ENCODE data around the gene RAB6B.

Gene RAB6B

DNA sequence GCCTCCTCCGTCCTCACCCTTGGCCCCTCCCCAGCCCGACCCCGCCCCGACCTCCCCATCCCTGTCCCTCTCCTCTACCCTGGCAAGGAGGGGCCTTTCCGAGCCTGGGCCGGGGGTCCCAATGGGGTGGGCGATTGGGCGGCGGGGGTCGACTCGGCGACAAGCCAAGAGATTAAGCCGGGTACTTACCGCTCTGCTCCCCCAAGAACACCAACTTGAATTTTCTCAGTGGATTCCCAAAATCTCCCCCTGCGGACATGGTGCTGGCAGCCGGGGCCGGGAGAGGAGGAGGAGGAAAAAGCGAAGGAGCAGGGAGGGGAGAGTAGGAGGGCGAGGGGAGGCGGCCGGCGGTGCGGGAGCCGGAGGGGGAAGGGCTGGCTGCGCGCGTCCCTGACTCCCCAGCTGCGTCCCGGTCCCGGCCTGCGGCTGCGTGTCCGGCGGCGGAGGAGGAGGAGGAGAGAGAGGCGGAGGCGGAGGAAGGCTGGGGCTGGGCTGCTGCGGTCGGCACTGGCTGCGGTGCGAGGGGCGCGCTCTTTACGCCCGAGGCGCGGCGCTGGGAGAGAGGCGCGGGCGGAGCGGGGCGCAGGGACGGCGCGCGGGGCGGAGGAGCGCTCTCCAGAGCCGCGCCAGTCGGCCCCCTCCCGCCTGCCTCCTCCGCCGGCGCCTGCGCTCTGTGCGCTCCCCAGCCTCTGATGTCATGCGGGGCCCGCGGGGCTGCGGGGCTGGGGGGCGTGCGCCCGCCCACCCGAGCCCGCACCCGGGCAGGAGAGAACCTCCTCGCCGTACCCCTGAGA, at the start of gene RAB6B:
RAB6B (minus strand) TSS at position 675 of the 794 bp plus-strand sequence; CDS start at position 259, 416 bp downstream.
- DNase-seq (ENCODE audit: low read depth in 3 of 3) = no peak

DNA sequence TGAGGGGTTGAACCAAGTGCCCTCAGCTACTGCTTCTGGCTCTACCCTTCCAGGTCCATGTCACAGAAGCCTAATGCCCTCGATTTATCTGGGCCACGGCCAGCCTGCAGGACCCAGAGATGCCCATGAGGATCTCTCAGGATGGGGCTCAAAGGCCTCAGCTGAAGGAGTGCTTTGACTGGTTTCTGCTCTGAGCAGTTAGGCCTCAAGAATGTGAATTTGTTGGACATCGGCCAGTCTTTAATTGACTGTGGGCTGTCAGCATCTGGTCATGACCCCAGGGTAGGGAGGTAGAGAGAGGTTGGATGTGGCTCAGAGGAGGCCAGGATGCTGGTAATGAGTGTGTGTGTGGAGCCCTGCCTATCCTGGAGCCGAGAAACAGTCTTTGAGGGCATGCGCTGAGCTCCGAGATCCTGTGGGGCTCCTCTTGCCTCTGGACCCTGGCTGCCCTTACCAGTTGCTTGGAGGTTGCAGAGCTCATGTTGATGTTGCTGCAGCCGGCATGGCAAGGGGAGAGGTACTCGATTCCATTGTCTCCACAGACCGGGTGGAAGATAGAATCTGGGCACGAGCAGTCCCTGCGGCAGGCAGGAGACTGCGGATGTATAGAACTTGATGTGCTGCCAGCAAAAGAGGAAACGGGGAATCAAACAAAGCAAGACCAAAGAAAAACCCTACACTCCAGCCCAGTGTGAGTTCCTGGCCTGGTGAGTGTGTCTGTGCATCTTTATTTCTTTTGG, 49.1 kb upstream of the RAB6B start:
- no peak for DNase-seq (ENCODE audit: low read depth in 3 of 3)

DNA sequence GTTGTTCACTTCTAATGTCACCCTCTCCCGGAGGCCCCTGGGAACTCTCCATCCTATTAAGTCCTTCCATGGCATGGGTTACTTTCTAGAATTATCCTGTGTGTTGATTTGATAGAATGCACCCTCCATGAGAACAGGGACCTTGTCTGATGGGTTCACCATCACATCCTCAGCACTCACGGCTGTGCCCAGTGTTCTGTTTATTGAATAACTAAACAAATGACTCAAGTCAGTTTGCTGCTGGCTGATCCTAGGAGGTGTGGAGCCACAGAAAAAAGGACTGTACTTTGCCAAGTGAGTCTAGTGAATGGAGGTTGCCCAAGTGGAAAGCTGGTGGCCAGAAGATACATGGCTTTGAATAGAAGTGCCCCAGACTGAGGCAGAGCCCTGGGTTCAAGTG, 48.5 kb upstream of the RAB6B start:
- no peak for DNase-seq (ENCODE audit: low read depth in 3 of 3)

DNA sequence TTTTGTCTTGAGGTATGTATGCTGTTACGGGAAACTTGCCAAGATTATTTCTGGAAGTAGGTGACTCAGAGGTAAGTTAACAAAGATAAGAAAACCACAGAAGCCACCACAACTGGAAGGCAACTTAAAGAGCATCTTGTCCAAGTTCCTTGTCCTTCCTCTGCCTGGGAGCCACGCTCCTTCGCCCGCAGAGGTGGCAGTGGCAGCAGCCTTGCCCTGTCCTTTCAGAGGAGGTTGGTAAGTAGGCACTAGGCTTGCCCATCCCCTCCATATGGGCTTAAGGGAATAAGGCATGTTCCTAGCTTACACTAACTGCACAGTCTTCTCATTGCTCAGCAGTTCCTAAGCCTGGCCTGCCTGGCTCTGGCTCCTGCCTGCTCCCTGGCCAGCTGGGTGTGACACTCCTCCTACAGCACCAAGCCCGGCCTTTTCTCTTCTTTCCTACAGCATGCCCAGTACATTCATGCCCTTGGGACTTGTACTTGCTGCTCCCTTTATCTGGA, 48.0 kb upstream of the RAB6B start:
- no peak for DNase-seq (ENCODE audit: low read depth in 3 of 3)

DNA sequence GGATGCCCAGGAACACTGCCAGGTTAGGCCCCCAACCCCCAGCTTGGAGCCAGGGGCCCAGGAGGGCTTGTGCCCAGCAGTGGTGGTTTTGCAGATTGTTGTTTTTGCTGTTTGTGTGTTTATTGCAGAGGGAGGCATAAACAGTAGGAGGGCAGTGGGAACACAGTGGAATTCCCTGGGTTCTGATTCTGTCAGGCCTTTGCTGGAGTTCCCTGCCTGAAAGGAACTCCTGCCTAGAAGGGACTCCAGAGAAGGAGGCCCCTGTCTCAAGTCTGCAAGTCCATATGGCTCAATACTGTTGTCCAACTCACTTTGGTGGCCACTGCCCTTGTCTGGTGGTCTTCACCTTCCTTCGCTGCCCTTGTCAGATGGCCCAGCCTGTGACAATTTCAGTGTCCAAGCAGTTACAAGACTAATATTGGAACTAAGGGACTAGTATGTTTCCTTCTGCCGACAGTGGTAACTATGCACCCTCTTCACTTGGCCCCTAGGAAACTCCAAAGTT, 47.4 kb upstream of the RAB6B start:
- no peak for DNase-seq (ENCODE audit: low read depth in 3 of 3)

DNA sequence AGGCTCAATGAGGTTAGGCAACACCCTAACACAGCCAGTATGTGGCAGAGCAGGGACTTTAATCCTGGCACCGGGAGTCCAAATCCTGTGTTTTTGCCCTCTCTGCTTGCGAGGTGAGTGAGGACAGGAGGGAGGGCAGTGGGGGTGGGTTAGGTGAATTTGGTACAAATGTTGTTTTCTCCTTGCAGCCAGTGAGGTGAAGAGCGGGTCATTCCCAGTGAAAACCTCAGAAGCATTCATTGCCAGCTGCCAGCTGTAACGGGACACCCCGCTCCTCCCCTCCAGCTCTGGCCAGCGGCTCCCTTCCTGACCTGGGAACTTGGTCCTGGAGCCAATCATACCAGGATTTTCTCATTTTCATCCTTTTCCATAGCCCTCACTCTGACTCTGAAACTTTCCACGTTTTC, 45.7 kb upstream of the RAB6B start:
- no peak for DNase-seq (ENCODE audit: low read depth in 3 of 3)

DNA sequence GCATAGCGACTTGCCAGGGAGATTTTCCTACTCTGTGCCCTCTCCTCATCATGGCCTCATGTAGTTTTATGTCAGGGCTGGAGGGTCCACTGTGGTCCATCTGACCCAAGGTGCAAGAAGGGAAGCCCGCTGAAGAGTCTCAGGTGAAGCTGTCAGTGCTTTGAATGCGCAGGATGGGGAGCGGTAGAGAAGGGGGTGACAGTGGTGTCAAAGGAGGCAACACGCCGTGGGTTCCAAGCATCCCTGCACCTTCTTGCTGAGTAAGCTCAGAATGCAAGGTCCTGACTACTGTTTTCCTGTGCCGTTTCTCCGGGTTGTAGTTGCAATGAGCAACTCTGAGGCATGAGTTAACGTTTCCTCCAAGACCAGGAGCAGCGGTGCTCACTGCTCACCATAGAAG, 44.9 kb upstream of the RAB6B start:
- no peak for DNase-seq (ENCODE audit: low read depth in 3 of 3)

DNA sequence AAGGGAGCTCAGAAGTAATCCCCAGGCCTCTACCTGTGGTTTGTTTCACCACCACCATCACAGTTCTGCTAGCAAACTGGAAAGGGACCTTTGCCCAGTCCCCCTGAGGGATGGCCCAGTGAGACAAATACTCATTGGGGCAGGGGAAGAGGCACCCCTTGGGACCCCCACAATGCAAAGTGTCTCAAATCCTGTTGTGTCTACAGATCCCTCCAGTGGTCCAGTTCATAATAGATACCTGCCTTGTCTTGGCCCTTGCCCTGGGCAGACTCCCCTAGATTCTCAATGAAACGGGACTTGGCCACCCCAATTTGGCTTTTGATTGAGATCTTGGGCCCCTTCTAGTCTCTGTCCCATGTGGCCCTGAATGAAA, 43.8 kb upstream of the RAB6B start:
- DNase-seq (ENCODE audit: low read depth in 3 of 3) = no peak

DNA sequence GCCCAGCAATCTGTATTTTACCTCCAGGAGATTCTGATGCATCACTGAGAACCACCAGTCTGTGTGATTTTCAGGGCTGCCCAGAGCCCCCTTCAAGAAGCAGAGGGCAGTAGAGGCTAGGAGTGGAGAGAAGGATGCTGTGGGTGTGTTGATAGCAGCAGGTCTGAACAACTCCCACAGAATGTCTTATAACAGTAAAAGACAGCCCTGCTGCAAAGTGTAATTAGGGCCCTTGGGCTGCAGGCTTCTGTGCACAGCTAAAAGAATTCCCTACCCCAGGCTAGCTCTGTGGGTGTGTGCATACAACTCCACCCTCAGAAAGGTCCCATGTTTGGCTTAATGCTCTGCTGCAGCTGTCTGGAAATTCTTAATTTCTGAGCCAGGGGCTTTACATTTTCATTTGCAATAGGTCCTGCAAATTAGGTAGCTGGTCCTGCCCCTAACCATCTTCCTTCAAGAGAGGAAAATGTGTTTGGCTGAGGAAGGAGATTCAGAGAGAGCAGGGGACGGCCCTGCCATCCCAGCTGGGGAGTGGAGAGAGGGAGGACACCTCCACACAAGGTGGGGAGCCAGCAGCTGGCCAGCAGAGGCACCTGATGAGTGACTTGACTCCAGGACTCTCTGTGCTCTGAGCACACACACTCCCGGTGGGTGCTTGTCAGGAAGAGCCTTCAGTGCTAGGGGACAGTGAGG, 43.2 kb upstream of the RAB6B start:
- no peak for DNase-seq (ENCODE audit: low read depth in 3 of 3)

DNA sequence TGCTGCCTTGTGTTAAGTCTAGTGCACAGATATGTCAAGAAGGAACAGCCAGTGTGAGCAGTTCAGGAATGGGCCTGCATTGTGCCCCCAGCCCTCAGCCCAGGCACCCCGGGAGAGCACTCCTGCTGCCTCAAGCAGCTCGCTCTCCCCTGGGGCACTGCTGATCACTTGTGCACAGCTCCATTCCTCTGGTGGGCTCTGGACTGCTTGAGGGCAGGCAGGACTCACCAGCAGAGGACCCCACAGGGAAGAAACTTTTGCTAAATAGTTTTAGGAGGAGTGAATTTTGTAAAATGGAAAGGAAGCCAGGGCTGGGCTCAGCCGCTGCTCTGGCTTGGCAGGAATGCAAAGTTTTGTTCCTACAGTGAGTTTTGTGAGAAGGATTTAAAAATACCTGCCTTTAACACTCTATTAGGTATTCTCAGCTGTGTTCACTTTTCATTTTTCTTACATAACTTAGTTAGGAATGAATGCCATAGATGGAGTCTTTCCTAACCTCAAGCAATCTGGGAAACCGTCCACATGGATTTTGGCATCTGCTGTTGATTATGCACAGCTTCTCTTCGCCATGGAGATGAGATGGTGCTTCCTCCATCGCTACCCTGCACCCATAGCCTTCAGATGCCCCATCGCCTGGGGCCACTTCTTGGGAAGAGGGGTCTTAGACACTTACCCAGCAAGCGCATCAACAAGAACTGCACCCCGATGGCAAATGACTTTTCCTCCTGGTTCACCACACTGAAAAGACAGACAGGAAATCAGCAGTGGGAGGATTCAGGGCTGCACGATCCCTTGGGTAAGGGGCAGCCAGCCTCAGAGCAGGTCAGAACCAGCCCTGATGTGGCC, 42.3 kb upstream of the RAB6B start:
- DNase-seq (ENCODE audit: low read depth in 3 of 3) = no peak

DNA sequence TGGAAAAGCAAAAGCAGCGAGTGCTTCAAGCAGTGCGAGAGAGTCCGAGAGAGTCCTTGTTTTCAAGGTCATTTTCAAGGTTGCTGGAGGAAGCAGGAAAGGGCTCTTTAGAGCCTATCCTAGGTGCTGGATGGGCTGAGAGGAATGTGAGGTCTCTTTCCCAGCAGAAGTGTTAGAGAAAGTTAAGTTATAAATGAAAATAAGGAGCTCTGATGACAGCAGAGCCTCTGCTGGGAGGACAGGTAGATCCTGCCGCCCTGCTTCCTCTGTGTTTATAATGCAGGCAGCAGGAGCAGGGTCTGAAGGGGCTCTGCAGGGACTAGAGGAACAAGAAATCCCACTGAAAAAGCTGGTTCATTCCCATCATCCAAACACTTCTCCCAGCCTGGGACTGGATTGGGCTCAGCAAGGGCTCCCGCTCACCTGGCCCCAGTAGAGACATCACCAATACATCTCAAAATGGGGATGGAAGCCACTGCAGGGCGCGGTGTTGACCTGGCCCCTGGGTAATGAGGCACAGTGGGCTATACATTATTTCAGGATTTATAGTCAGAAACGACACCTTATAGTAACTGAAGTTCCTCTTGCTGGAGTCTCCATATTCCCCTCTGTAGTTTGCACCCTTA, 41.5 kb upstream of the RAB6B start:
- no peak for DNase-seq (ENCODE audit: low read depth in 3 of 3)

DNA sequence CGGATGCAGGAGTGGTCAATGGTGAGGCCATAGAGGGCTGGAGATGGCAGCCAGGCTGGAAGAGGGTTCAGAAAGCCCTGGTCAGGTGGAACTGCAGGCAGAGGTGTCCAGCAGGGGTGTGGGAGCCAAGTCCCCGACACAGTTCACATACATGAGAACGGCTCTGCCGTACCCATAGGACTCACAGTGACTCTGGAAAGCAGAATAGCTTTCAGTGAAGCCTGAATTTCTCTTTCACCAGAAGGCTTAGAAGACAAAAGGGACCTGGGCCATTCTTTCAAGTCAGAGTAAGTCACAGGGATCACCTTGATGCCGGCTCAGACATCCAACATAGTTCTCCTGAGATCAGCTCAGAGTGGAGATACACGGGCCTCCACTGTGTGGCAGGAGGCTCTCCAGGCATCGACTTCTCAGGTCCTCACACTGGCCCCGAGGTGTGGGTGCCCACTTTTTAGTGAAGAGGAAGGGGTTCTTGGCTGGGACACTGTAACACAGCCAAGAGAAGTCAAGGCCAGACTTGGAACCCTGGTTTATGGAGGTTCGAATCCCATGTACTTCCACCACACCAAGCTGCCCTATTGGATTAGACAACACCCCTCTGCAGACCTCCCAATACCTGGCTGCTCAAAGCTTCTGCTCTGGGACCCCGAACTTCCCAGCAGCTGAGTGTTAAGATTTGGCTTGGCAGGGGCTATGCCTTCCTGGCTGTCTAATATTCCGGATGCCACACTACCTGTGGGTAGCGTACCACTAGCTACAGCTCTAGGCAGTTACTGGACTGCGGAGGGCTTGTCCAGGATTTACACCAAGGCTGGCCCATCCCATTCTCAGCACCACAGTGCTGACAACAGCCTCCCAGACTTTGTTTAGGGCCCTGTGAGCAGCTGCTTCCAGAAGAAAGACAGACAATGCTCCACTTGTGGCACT, 40.4 kb upstream of the RAB6B start:
- DNase-seq (ENCODE audit: low read depth in 3 of 3) = no peak

DNA sequence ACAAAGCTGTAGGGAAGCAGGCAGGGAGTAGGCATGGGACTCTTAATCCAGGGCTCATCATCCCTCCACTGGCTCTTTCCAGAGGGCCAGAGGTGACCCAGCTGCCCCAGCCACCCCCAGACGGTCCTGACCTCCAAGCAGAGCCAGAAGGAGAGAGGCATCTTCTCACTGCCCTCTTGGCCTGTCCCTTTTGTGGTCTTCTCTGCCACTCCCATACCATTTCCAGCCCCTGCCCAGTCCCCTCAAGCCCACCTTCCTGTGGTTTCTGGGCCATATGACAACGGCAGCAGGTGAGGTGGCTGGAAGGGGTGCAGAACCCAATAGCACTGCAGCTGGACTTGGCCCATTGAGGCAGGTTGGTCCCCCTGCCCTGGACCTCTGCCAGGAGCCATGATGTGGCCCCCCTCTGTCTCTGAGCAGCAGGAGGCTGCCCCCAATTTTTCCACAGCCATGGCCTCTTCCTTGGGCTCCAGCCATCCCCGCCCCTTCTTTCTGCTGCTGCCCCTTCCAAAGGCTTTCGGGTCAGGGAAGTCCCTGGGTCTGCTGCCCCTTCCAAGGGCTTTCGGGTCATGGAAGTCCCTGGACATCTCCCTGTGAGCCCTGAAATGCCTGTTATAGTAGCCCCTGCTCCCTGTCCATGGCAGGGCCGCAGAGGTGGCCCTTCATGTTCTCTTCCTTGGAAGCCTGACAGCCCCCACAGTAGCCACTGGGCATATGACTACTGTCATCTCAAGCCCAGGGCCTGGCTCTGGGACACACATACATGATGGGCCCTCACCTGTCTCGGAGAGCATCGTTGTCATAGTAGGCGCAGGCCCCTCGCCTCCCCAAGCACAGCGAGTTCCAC, 39.5 kb upstream of the RAB6B start:
- no peak for DNase-seq (ENCODE audit: low read depth in 3 of 3)

DNA sequence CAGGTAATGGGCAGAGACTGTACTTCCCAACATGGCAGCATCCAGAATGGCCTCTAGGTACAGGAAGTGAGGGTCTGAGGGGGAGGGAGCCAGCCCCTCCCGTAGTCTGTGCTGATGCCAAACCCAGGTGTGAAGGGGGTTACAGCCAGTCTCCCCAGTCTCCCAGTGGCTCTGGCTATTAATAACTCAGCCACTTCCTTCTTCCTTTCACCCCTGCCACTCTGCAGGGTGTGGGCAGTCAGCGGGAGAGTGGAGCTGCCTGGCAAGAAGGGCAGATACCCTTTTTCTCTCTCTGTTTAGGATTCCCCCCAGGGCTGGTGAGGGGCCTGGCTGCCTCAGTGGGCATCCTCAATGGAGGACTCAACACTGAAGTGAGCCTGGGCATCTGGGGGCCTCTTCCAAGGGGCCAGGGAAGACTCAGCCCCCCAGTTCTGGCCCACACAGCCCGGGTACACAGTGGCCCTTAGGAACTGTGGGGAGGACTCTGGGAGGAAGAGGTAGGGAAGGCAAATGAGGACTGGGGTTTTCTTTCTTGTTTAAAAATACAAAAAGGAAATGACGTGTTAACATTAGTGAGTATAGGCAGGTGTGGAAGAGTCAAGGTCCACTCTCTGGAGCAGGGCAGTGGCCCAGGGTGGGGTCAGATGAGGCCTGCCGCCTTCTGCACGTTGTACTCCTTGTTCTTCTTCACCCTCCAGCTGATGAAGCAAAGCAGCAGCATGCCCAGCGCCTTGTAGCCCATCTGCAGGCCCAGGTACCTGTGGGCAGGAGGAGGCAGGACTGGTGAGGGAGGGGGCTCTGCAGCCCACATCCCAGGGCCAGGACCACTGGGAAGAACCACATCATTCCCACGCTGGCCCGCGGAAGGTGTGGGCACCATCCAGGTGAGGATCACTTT, 38.6 kb upstream of the RAB6B start:
- no peak for DNase-seq (ENCODE audit: low read depth in 3 of 3)

DNA sequence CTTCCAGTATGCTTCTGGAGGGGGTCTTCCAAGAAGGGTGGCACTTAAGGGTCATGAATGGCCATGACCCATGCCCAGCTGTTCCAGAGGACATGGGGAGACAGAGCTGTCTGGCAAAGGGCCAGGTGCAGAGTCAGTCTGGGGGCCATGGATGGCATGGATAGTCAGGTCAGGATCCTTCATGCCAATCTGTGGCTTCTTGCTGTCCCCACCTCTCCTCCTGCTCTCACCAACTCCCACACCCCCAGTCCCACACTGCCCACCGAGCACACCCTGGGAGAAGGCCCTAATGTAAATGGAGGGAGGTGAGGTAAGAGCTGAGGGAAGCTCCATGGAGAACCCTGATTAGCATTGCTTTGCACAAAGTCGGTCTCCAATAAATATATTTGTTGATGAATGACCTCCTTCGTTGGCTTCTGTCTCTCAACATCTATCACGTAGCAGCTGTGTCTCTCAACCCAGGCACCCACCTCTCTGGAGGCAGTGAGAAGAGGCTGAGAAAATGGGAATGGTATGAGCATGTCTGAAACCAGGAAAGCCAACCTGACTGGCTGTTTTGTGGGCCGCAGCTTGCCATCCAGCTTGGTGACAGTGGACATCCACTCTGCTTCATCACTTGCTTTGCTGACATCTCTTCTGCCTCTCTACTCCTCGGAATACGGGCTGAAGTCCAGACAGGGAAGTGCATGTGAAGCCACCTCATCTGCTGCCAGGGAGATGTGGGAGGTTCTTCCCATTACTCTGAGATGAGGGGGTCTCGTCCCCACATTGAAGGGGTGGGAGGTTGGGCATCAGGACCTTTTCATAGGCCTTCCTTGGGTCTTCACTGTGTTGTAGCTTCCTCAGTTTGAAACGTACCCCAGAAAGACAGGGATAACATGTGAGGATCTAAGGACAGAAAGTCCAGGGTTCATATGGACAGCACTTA, 37.7 kb upstream of the RAB6B start:
- no peak for DNase-seq (ENCODE audit: low read depth in 3 of 3)

DNA sequence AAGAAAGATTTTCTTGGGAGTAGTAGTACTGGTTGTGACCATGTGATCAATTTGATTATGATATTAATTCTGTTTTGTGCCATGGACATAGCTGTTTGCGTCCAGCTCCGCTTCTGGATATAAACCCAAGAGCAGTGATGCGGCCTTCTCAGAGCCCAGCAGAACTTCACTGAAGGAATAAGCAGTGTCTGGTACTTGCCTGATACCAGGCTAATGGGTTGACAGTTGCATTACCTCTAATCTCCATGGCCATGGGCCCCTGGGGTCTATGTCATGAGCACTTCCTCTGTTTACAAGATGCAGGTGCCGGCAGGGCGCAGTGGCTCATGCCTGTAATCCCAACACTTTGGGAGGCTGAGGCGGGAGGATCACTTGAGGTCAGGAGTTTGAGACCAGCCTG, 36.3 kb upstream of the RAB6B start:
- DNase-seq (ENCODE audit: low read depth in 3 of 3) = no peak

DNA sequence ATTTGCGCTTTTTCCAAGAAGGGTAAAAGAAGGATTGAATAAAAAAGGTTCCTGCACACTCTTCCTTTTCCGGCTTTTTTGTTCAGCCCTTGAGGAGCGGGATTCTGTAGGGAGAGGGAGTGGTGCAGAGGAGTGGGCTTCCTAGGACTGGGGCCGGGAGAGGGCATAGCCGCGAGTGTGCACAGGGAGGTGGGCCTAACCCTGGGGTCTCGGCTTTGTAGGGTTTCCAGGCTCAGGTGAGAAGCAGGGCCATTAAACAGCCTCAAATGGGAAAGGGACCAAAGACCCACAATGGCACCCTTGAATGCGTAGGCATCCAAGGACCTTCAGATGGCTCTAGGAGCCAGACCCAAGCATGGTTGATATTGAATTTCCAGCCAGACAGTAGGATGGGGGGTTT, 35.4 kb upstream of the RAB6B start:
- DNase-seq (ENCODE audit: low read depth in 3 of 3) = no peak
